K562 (cell line): ENCODE data around the gene KRTAP5-5. TPM values are rescaled to one million over a fixed set of nuclear protein-coding genes. Genes with fewer than 3 reads are reported as not detected.

Experiments used
- ATAC-seq: fragments of 200-7000 bp; cut with Tn5 transposase; 3 replicates; pipeline ENCODE4 v1.9.1; 2020; ENCODE audit warnings: moderate library complexity
- BruUV-seq: library from RNA; stranded (reverse); fragments of 400-500 nt; replicated peaks from 2 replicates; lab custom pipeline; 2021; lab: Mats Ljungman, UMichigan
- CTCF ChIA-PET: fragments of 300-600 bp; formaldehyde crosslinking; extraction: SDS; loops from one replicate; lab custom pipeline; 2021; ENCODE audit warnings: low intra/inter-chr PET ratio; lab: Yijun Ruan, JAX
- POLR2A ChIA-PET: fragments of 300-600, 350-650 bp; sonication (Branson Sonifier 250); formaldehyde crosslinking; extraction: SDS; loops from one replicate; lab custom pipeline; 2021; ENCODE audit warnings: antibody characterized with exemption, inconsistent platforms; lab: Yijun Ruan, JAX
- DNase-seq, 4 experiments: peaks; one replicate each; pipeline versions ENCODE4 v3.0.0 to v3.0.0-alpha.2; 2011 to 2018; ENCODE audit warnings: low spot score in 3 of 4, mixed read lengths in 3 of 4; ENCODE audit errors: extremely low read depth in 1 of 4
- FAIRE-seq: peaks from 2 replicates; lab custom pipeline; 2011; peaks lifted over from hg19 to GRCh38; lab: Jason Lieb, UNC
- H2AFZ ChIP-seq: 2 replicates; pipeline ENCODE4 v1.6.0; 2011; ENCODE audit warnings: low read depth, low read length, control low read depth, inconsistent platforms
- H3K27ac ChIP-seq: fragments of 200-600 bp; 3 replicates; pipeline ENCODE4 v1.8.0; 2011; ENCODE audit warnings: low read depth, mild to moderate bottlenecking, control low read depth, inconsistent platforms, low read length, moderate library complexity, mixed read lengths; ENCODE audit errors: extremely low read depth
- H3K27me3 ChIP-seq, 2 experiments: fragments of 300-600 bp in 1 of 2; 2 replicates in 1 of 2; 3 replicates in 1 of 2; pipeline versions ENCODE4 v1.6.0 to v1.8.0; 2011; ENCODE audit warnings: inconsistent platforms in 2 of 2, low read length in 2 of 2, mild to moderate bottlenecking in 1 of 2, mixed read lengths in 1 of 2, moderate library complexity in 1 of 2; ENCODE audit not compliant: control insufficient read depth in 2 of 2, insufficient read depth in 2 of 2
- H3K36me3 ChIP-seq: fragments of 300-600 bp; 3 replicates; pipeline ENCODE4 v1.8.0; 2011; ENCODE audit warnings: mild to moderate bottlenecking, low read length, inconsistent platforms; ENCODE audit not compliant: control insufficient read depth, insufficient read depth
- H3K4me1 ChIP-seq, 2 experiments: fragments of 200-600 bp in 1 of 2; replicated peaks in 1 of 2; 2 replicates in 1 of 2; 3 replicates in 1 of 2; pipeline versions ENCODE4 v1.5.1 to v1.8.0; 2011; ENCODE audit warnings: inconsistent platforms in 2 of 2, low read length in 2 of 2, mild to moderate bottlenecking in 1 of 2, mixed read lengths in 1 of 2, moderate library complexity in 1 of 2; ENCODE audit not compliant: control insufficient read depth in 2 of 2, insufficient read depth in 2 of 2
- H3K4me2 ChIP-seq: 2 replicates; pipeline ENCODE4 v1.6.1; 2011; ENCODE audit warnings: low read length, control low read depth, inconsistent platforms, mixed read lengths; ENCODE audit not compliant: insufficient read depth
- H3K4me3 ChIP-seq: fragments of 200-600 bp; sonication (generic), shearing (Covaris generic); 2 replicates; pipeline ENCODE4 v1.5.1; 2016; ENCODE audit warnings: control low read depth, inconsistent platforms
- H3K79me2 ChIP-seq: fragments of 200-600 bp; 3 replicates; pipeline ENCODE4 v1.8.0; 2011; ENCODE audit warnings: low read length, inconsistent platforms; ENCODE audit not compliant: control insufficient read depth, insufficient read depth
- H3K9ac ChIP-seq, 2 experiments: 2 replicates each; pipeline versions ENCODE4 v1.6.0 to v1.6.1; 2011; ENCODE audit warnings: low read depth in 2 of 2, low read length in 2 of 2, control low read depth in 1 of 2, inconsistent platforms in 1 of 2, mild to moderate bottlenecking in 1 of 2, mixed read lengths in 1 of 2; ENCODE audit not compliant: insufficient read depth in 1 of 2
- H3K9me1 ChIP-seq: one replicate; pipeline ENCODE4 v1.6.0; 2011; ENCODE audit warnings: inconsistent platforms, mild to moderate bottlenecking, low read length, moderate library complexity; ENCODE audit not compliant: control insufficient read depth, insufficient read depth
- H3K9me3 ChIP-seq: replicated peaks from 2 replicates; pipeline ENCODE4 v1.5.1; 2011; ENCODE audit warnings: low read depth, low read length, inconsistent platforms; ENCODE audit not compliant: control insufficient read depth, insufficient read depth
- H4K20me1 ChIP-seq: replicated peaks from 2 replicates; pipeline ENCODE4 v1.6.1; 2011; ENCODE audit warnings: low read length, inconsistent platforms, mixed read lengths; ENCODE audit not compliant: control insufficient read depth, insufficient read depth
- ATF1 ChIP-seq, 2 experiments: fragments of 450-650 bp in 1 of 2; IDR thresholded peaks; 2 replicates each; pipeline ENCODE4 v1.6.1; 2016; ENCODE audit warnings: missing compliant biosample characterization in 1 of 2, missing genetic modification characterization in 1 of 2
- CREB5 ChIP-seq: fragments of 250-450 bp; sonication (Bioruptor Pico); IDR thresholded peaks from 2 replicates; pipeline ENCODE4 v1.5.0; 2020; ENCODE audit warnings: mild to moderate bottlenecking
- CTCFL ChIP-seq: IDR thresholded peaks from 2 replicates; pipeline ENCODE4 v1.6.1; 2011; ENCODE audit warnings: borderline replicate concordance, low read depth, mild to moderate bottlenecking, moderate library complexity, low read length; ENCODE audit not compliant: insufficient read depth, poor library complexity, severe bottlenecking
- DMBX1 ChIP-seq: fragments of 250-450 bp; sonication (Bioruptor Pico); IDR thresholded peaks from 2 replicates; pipeline ENCODE4 v1.8.0; 2022; ENCODE audit warnings: inconsistent platforms, mild to moderate bottlenecking, moderate library complexity, borderline replicate concordance
- ILF3 ChIP-seq: fragments of 450-650 bp; IDR thresholded peaks from 2 replicates; pipeline ENCODE4 v1.6.1; 2018; ENCODE audit warnings: antibody characterized with exemption, mild to moderate bottlenecking, moderate library complexity, borderline replicate concordance
- L3MBTL2 ChIP-seq: fragments of 450-650 bp; IDR thresholded peaks from 2 replicates; pipeline ENCODE4 v1.6.1; 2016; ENCODE audit warnings: mild to moderate bottlenecking, moderate library complexity
- MTA3 ChIP-seq: fragments of 450-650 bp; formaldehyde crosslinking; IDR thresholded peaks from 2 replicates; pipeline ENCODE4 v1.6.1; 2017; ENCODE audit warnings: mild to moderate bottlenecking, borderline replicate concordance
- ZBTB11 ChIP-seq, 3 experiments: fragments of 200-800 bp in 1 of 3; fragments of 250-450 bp in 1 of 3; fragments of 450-650 bp in 1 of 3; sonication (Bioruptor Pico) in 1 of 3; sonication (Bioruptor generic) in 1 of 3; formaldehyde crosslinking in 1 of 3; IDR thresholded peaks; 2 replicates each; pipeline versions ENCODE4 v1.6.1 to v1.8.0; 2016 to 2022; ENCODE audit warnings: mild to moderate bottlenecking in 2 of 3, missing genetic modification characterization in 2 of 3, missing compliant biosample characterization in 1 of 3, moderate library complexity in 1 of 3
- ZBTB12 ChIP-seq: fragments of 250-450 bp; sonication (Bioruptor Pico); IDR thresholded peaks from 2 replicates; pipeline ENCODE4 v1.4.0; 2020
- ZNF398 ChIP-seq: fragments of 250-450 bp; sonication (Bioruptor Pico); IDR thresholded peaks from 2 replicates; pipeline ENCODE4 v1.8.0; 2021; ENCODE audit warnings: moderate library complexity, mild to moderate bottlenecking, inconsistent platforms
- WGBS: fragments of 100-300 bp; shearing (Covaris generic); methylation state at CpG from one replicate; pipeline ENCODE4 v1.1.6; 2016; ENCODE audit warnings: low coverage, mixed read lengths; ENCODE audit not compliant: insufficient coverage; ENCODE audit errors: missing lambda C conversion rate; 5-methylcytosine and 5-hydroxymethylcytosine counted together
- in situ Hi-C: fragments of 300-500 bp; cut with MboI; formaldehyde crosslinking; loops from 4 replicates; pipeline ENCODE4 v1.15.0; 2018; ENCODE audit warnings: inconsistent platforms, mixed read lengths
- intact Hi-C: fragments of 100-400 bp; cut with micrococcal nuclease; formaldehyde crosslinking; loops from 2 replicates; pipeline ENCODE4 v1.14.2; 2022
- polyA plus RNA-seq, 8 experiments: library from polyadenylated mRNA; depleted of rRNA in 4 of 8; stranded (reverse) in 5 of 8; unstranded in 3 of 8; fragments of >200 nt; fragmentation: Nextera tagmentation in 2 of 8; fragmentation: Illumina TruSeq in 1 of 8; extraction: Ambion mirVana in 2 of 8; extraction: Trizol in 1 of 8; gene quantifications; 2 replicates each; pipeline versions ENCODE4 v1.2.1 to v1.2.3, GENCODE V29; 2011 to 2014; ENCODE audit warnings: inconsistent platforms in 1 of 8, missing spikeins in 1 of 8
- total RNA-seq, 7 experiments: library from RNA; depleted of rRNA in 6 of 7; stranded (reverse); fragments of >200 nt in 6 of 7; fragmentation: Illumina TruSeq in 2 of 7; extraction: Trizol in 2 of 7; gene quantifications; 2 replicates each; pipeline versions ENCODE4 v1.2.1 to v1.2.3, GENCODE V29; 2011 to 2021; ENCODE audit warnings: low replicate concordance in 1 of 7

Gene KRTAP5-5
- total and polyA plus RNA-seq, 9 of the 15 experiments (the other 6 are each of a cell fraction or from before 2014, with no cell fraction given) = not detected

GRCh38 chr11:1619449-1619848, 10.1 kb upstream of the KRTAP5-5 start:
- Histone ChIP-seq H3K4me1 (peaks cover 0 to 2% of the 10 kb centered on the region in 2 experiments; a peak in 2 of 5 replicates), H3K79me2 (no peaks in the 10 kb centered on the region), H3K9me3 (0 out of 2 replicates have a peak, but pooled peaks cover 1% of the 10 kb centered on the region), H3K4me2 (peak overlapping the region; percentile 62), H3K4me3 (no peak overlapping the region), H3K9ac (no peak overlapping the region), H3K27ac (no peak overlapping the region), H4K20me1 (peaks cover 6% of the 10 kb centered on the region; the same call in 1 of the 2 replicates), H2AFZ (peak overlapping the region; percentile 89), H3K9me1 (no peaks in the 10 kb centered on the region), H3K27me3 (peaks cover 6 to 22% of the 10 kb centered on the region in 2 experiments; a peak in 4 of 5 replicates), H3K36me3 (no peaks in the 10 kb centered on the region)
- BruUV-seq = no TSS peak
- WGBS = 0% methylated on average over 10 of the region's 10 CpGs
- intact Hi-C loops (no loop called here), in situ Hi-C loops (no loop called here)
- FAIRE-seq (peak; percentile 75), ATAC-seq (peak; percentile 76), DNase-seq (peak in 3 of 4 experiments; percentile 14 to 48 (median 36))
- ChIA-PET POLR2A (interaction anchor here (0.6 kb wide), 2 partner anchors 24 to 478 kb away, joined by 3 to 4 read pairs; no protein-coding TSS in a partner anchor), CTCF (no interaction called here)
- no peak for TF ChIP-seq DMBX1 (CRISPR knock-in tag)
- TF ChIP-seq ZBTB12 (CRISPR knock-in tag) = no peak
- no peak for TF ChIP-seq CTCFL
- TF ChIP-seq ZNF398 = no peak
- peak; percentile 63; the same call in 1 of the 2 replicates for TF ChIP-seq MTA3
- no peak for TF ChIP-seq ATF1 (CRISPR knock-in tag; IDR thresholded peaks at IDR 0.05)
- peak; percentile 75 for TF ChIP-seq ATF1 (tag; IDR thresholded peaks at IDR 0.05)
- TF ChIP-seq ILF3 = no peak
- TF ChIP-seq L3MBTL2 = peak; percentile 72
- no peak for TF ChIP-seq CREB5 (CRISPR knock-in tag)
- TF ChIP-seq ZBTB11 (CRISPR knock-in tag; IDR thresholded peaks at IDR 0.05) = no peak
